Fibroblast of skin of left biceps (primary cell): Measurements from ENCODE around the gene MAN1C1.
"Not testable (repeated sequence)": the region's sequence is repeated elsewhere in the genome, so short reads cannot be mapped to it uniquely, and the experiment has no call there.

Experiments
- DNase-seq, 2 experiments: peaks; one replicate each; pipeline ENCODE4 v3.0.0-alpha.2; 2013; ENCODE audit warnings: low read depth in 2 of 2

The MAN1C1 gene

GRCh38 chr1:25714372-25714931, 97.9 kb downstream of the MAN1C1 start:
- DNase-seq: no peak

GRCh38 chr1:25715888-25716287, 99.3 kb downstream of the MAN1C1 start:
- no peak for DNase-seq

- no peak for DNase-seq
Observed at GRCh38 chr1:25716320-25716719, 99.7 kb downstream of the MAN1C1 start.

DNA sequence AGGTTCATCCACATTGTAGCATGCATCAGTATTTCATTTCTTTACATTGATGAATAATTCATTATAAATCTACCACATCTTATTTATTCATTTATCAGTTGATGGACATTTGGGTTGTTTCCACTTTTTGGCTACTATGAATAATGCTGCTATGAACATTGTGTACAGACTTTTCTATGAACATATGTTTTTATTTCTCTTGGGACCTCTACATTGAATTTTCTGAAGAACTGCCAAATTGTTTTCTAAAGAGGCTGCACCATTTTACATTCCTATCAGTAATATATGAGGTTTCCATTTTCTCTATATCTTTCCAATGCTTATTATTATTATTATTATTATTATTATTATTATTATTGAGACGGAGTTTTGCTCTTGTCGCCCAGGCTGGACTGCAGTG, 102.1 kb downstream of the MAN1C1 start:
- DNase-seq: peak in 1 of 2 experiments; percentile 35

DNA sequence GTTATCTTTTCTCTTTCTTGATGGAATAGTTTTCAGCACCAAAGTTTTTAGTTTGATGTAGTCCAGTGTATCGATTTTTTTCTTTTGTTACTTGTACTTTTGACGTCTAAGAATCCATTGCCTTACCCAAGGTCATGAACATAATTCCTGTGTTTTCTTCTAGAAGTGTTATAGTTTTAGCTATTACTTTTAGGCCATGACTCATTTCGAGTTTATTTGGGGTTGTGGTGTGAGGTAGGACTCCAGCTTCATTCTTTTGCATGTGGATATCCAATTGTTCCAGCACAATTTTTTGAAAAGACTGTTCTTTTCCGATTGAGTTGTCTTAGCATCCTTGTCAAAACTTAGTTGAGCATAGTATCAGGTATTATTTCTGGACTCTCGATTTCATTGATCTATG, 104.0 kb downstream of the MAN1C1 start:
- no peak for DNase-seq

DNA sequence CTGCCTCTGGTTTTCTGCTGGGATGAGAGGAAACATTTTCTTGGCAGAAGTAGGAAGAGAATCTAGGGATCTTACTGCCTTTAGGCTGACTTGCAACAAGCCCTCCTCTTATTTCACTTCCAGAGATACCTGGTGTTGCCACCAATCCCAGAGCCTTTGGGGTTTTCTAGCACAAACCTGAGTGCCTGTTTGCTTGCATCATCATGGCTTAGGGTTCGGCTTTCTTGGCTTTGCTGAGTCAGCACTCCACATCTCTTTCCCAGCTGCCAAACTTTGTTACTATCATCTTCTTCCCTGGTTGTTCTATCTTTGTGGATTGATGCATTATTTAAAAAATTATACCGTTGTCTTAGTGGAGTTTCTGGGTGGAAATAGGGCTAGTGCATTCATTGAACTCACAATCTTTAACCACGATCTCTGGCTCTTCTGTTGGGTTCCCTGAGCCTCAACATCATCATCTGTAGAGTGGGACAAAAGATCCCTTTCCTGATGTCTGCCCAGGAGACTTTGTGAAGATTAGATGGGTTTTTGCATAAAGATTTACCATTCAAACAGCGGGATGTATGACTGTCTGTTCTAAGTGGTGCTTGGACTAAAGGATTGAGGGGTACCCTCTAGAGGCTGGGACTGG, 106.8 kb downstream of the MAN1C1 start:
- DNase-seq: no peak

DNA sequence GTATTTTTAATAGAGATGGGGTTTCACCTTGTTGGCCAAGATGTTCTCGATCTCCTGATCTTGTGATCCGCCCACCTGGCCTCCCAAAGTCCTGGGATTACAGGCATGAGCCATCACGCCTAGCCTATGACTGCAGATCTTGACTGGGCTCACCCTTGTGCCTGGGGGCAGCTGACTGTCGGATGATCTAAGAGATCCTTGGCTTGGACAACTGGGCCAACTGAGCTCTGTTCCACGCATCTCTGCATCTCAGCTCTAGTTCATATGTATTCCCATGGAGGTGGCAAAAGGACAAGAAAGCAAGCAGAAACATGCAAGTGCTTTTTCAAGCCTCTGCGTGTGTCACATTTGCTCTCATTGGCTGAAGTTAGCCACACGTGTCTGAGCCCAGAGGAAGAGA, 107.6 kb downstream of the MAN1C1 start:
- no peak for DNase-seq

GRCh38 chr1:25724966-25725365, 108.4 kb downstream of the MAN1C1 start:
- no peak for DNase-seq

DNA sequence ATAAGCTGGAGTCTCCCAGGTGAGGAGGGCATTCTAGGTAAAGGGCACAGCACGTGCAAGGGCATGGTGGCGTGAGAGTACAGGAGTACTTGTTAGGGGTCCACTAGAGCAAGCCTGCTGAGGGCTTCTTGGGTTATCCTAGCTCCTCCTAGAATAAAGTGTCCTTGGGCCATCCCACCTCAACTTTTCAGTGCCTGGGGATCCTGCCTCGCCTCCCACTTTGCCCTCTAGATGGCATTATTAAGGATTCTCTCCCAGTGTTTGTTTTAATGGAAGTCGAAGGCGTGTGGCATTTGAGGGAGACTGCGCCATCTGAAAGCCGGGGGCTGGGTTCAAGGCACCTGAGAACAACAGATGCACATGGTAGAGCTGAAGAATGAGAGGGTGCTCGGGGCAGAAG, 108.9 kb downstream of the MAN1C1 start:
- no peak for DNase-seq

DNA sequence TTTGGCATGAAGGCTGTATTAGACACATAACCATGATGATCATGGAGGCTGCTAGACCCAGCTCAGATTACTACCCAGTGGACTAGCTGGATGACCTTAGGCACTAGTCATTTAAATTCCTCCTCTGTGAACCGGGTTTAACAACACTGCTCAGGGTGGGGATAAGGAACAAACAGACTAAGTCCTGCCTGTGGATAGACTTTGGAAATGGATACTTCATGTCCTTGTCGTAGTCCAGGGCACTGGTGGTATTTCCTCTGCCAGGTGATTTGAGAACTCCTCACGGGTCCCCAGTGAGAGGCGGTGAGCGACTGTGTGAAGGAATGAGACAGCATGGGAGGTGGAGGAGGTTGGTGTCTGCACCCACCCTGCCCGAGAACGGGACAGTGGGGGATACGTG, 110.5 kb downstream of the MAN1C1 start:
- no peak for DNase-seq

GRCh38 chr1:25727635-25728286, 111.2 kb downstream of the MAN1C1 start:
- no peak for DNase-seq

DNA sequence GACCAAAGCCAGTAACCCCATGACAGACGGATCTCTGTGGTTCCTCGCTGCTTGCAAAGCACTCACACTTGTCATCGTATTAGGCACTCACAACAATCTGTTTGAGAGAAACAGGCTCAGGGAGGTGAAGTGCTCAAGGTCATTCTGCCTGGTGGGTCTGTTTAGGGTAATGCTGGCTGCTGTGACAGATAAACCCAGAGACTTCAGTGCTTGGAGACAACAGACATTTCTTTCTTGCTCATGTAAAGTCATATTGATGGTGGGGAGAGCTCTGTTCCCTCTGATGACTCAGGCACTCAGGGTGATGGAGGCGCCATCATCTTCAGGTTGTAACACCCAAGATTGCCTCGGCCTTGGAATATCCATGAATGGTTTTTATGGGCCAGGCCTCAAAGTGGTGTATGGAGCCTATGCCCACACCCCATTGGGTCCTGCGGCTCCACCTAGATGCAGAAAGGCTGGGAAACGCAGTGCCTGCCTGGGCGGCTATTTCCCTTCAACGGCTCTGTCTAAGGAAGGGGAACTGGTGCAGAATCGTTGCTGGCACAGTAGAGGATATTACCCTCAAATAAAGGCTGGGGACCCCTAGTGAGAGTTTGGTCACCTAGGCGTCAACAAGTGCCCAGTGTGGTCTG, 111.8 kb downstream of the MAN1C1 start:
- DNase-seq: no peak

- DNase-seq: no peak
Observed at GRCh38 chr1:25729045-25729444, 112.5 kb downstream of the MAN1C1 start.

- DNase-seq: no peak
Observed at GRCh38 chr1:25729790-25730644, 113.4 kb downstream of the MAN1C1 start.

- no peak for DNase-seq
Observed at GRCh38 chr1:25731148-25731547, 114.6 kb downstream of the MAN1C1 start.

DNA sequence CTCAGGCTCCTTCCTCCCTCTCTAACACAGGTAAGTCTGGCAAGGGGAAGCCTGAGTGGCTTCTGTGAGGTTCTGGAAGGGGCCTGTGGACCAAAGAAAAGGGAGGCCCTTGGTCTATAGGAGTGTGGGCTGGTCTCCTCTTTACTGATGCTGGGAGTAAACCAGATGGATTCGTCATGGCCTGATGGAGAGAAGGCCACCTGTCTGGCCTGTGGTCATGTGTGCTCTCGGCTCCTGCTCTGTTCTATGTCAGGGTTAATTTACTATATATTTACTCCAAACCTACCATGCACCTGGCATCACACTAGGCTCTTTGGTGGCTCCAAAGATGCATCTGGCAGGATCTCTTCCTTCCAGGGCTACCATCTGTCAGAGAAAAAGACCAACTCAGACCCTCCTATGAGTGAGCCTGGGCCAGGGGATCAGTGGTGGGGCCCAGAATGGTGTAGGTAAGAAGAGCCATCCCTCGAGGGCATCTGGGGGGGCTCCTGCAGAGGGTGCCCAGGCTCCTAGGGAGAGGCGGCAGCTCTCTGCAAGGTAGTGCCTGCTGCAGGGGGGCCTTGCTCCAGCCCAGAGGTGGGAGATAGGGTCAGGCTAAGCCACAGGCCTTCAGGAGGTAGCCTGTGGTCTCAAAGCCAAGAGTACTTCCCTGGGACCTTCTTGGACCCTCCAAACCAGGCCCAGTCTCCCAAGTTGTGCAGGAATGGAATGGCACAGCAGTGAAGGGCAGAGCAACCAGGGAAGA, 115.2 kb downstream of the MAN1C1 start:
- no peak for DNase-seq

GRCh38 chr1:25732821-25733220, 116.2 kb downstream of the MAN1C1 start:
- no peak for DNase-seq

DNA sequence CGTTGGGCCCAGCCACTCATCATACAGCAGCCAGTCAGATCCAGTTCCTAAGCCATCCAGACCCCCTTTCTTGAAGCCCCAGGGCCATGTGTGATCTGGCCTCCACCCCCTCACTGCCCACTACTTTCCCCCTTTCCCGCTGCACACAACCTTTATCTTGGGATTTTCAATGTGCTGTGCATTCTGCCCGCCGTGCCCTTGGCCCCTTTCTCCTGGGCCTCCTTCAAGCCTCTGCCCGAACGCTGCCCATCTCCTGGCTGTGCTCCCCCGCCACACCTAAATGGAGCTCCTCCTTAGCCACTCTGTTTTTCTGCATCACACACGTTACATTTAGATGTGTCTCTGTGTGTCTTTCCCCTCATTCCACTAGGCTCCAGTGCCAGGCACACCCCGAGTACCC, 116.7 kb downstream of the MAN1C1 start:
- DNase-seq: no peak

DNA sequence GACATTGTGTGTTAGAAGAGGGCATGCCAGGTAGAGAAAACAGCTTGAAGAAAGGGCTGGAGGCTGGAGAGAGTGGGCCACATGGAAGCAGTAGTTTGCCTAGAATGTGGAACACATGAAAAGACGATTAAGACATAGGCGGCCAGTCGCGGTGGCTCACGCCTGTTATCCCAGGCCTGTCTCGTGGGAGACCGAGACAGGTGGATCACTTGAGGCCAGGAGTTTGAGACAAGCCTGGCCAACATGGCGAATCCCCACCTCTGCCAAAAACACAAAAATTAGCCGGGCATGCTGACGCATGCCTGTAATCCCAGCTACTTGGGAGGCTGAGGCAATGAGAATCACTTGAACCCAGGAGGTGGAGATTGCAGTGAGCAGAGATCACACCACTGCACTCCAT, 118.4 kb downstream of the MAN1C1 start:
- not testable (repeated sequence) for DNase-seq

DNA sequence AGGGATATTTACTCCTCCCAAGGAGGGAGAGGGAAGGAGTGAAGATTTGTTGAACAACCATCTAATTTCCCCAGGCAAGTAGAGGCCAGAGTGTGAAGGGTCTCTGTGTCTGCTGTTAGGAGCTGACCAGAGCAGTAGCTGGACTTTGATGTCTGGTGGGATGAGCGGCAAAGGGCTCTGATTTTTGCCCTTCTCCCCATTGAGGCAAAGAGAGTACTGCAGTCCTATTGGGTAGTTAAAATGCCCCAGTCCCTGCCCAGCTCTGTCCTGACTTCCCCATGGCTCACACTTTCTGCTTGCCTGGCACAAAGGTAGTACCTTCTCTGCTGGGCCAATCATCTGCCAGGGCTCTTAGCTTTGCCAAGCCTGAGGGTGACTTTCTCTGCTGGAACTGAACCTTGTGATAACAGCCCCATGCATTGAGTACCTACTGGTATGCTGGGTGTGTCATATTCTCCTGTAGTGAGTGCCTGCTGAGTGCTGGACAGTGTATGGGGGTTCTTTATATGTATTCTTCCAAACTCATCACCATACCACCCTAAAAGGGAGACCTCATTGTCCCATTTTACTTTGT, 119.5 kb downstream of the MAN1C1 start:
- DNase-seq: no peak

GRCh38 chr1:25737130-25737529, 120.5 kb downstream of the MAN1C1 start:
- DNase-seq: no peak
